ENCODE results near the gene SYNDIG1. TPM values are rescaled to one million over a fixed set of nuclear protein-coding genes. Genes with fewer than 3 reads are reported as not detected.

SYNDIG1 gene
- total RNA-seq, 1 experiment from 2014 or later, result 5.4 TPM

DNA sequence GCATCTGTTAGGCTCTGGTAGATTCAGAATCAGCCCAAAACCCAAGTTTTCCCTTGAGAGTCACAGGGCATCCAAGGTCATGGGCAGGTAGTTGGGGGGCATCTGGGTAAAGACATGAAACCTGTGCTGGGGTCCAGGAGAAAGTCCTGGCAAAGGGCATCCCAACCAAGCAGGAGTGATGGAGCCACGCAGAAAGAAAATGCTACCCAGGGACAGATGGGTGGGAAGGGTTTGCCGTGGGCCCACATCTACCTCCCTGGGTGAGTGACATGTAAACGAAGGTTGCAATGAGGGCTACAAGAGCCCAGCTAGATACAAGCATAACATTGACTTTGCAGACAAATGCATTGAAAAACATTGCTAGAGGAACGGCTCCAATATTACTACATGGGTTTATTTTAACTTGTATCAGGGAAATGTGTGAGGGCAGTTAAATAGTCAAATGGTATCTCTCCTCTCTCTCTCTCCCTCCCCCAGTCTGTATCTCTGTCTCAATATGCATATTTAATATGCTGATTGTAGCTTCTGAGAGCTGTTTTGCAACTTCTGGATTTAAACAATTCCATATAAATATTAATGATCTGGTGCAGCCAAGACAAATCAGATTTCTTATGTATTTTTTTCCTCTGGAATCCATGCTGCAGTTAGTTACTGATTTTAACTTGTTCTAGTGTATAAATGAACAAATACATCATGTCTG, 135.7 kb downstream of the SYNDIG1 start:
- no peak overlapping the region for H3K4me3 Mint-ChIP-seq
- no peak overlapping the region; the same call in 1 of the 2 replicates for H3K14ac ChIP-seq (ENCODE audit: insufficient read depth, low read length)
- H3K4me2 ChIP-seq (ENCODE audit: insufficient read depth, insufficient read length, low read length), result no peak overlapping the region
- H3K27ac ChIP-seq (ENCODE audit: insufficient read length, low read depth, low read length), result no peak overlapping the region
- no peaks in the 10 kb centered on the region for H3K79me1 ChIP-seq (ENCODE audit: insufficient read depth, low read depth, low read length, poor library complexity, severe bottlenecking)
- H4K20me1 ChIP-seq (ENCODE audit: control insufficient read depth, insufficient read depth, insufficient read length), result no peaks in the 10 kb centered on the region
- H2AK5ac ChIP-seq (ENCODE audit: insufficient read length, low read length), result no peak overlapping the region
- no peak overlapping the region for H3K27ac Mint-ChIP-seq
- TF ChIP-seq, protein P1, sequence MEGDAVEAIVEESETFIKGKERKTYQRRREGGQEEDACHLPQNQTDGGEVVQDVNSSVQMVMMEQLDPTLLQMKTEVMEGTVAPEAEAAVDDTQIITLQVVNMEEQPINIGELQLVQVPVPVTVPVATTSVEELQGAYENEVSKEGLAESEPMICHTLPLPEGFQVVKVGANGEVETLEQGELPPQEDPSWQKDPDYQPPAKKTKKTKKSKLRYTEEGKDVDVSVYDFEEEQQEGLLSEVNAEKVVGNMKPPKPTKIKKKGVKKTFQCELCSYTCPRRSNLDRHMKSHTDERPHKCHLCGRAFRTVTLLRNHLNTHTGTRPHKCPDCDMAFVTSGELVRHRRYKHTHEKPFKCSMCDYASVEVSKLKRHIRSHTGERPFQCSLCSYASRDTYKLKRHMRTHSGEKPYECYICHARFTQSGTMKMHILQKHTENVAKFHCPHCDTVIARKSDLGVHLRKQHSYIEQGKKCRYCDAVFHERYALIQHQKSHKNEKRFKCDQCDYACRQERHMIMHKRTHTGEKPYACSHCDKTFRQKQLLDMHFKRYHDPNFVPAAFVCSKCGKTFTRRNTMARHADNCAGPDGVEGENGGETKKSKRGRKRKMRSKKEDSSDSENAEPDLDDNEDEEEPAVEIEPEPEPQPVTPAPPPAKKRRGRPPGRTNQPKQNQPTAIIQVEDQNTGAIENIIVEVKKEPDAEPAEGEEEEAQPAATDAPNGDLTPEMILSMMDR (conservative IDR thresholded peaks at IDR 0.05), result no peak
- DNase-seq, result no peak
- no peak overlapping the region for H3K18ac ChIP-seq (ENCODE audit: insufficient read length, low read depth, low read length)
- no peak overlapping the region for H3K56ac ChIP-seq (ENCODE audit: insufficient read length, low read depth, low read length)
- WGBS (ENCODE audit: extremely low coverage, insufficient read length, low lambda C conversion rate), result no CpG with 5 or more reads among the region's 4 CpGs
- no peak overlapping the region for H3K9ac ChIP-seq (ENCODE audit: extremely low read depth, insufficient read length, low read length)
- peaks cover 3% of the 10 kb centered on the region; the same call in 1 of the 2 replicates for H3K79me2 ChIP-seq (ENCODE audit: insufficient read depth, low read length)
- no peak overlapping the region for H3K23ac ChIP-seq (ENCODE audit: insufficient read length, low read depth, low read length)
- H2BK12ac ChIP-seq (ENCODE audit: insufficient read length, low read depth, low read length), result no peak overlapping the region
- H3K23me2 ChIP-seq (ENCODE audit: insufficient read length, low read depth, low read length, poor library complexity, severe bottlenecking), result no peaks in the 10 kb centered on the region
- H2BK20ac ChIP-seq (ENCODE audit: low read depth, low read length, poor library complexity, severe bottlenecking), result no peak overlapping the region
- no peaks in the 10 kb centered on the region for H3K9me3 ChIP-seq (ENCODE audit: control insufficient read depth, low read depth, low read length)
- H4K8ac ChIP-seq (replicated peaks; ENCODE audit: insufficient read length, low read depth, low read length), result no peak overlapping the region
- peaks cover 3 to 8% of the 10 kb centered on the region in 2 experiments; a peak in 4 of 5 replicates for H3K9me3 Mint-ChIP-seq
- H3K36me3 Mint-ChIP-seq (ENCODE audit: insufficient read depth in 1 of 3, low read depth in 3 of 3), result peaks cover 0 to 4% (median 2%) of the 10 kb centered on the region in 3 experiments; a peak in 3 of 7 replicates
- no peak overlapping the region for H4K91ac ChIP-seq (ENCODE audit: insufficient read length, low read depth, low read length)
- H2AFZ ChIP-seq (ENCODE audit: low read length), result no peak overlapping the region
- H3T11ph ChIP-seq (ENCODE audit: low read length), result no peak overlapping the region
- peaks cover 13 to 17% of the 10 kb centered on the region in 2 experiments for H3K4me1 Mint-ChIP-seq
- no peaks in the 10 kb centered on the region for H3K4me1 ChIP-seq (ENCODE audit: insufficient read depth, low read length)
- no peak overlapping the region for H3K4ac ChIP-seq (ENCODE audit: low read depth, low read length)
- H3K27me3 Mint-ChIP-seq (ENCODE audit: low read depth), result no peaks in the 10 kb centered on the region
- H3K27me3 ChIP-seq (ENCODE audit: insufficient read depth, low read length), result no peaks in the 10 kb centered on the region
- H2BK5ac ChIP-seq (ENCODE audit: insufficient read length, low read length), result no peak overlapping the region
- no peak overlapping the region for H2BK15ac ChIP-seq (ENCODE audit: low read depth, low read length)
- no peak overlapping the region for H2BK120ac ChIP-seq (ENCODE audit: low read depth, low read length, poor library complexity, severe bottlenecking)
- H4K5ac ChIP-seq (ENCODE audit: insufficient read length, low read depth, low read length), result no peak overlapping the region
